HepG2 (cell line): ENCODE measurements around the gene PRDM15. TPM values are rescaled to one million over a fixed set of nuclear protein-coding genes. Genes with fewer than 3 reads are reported as not detected.

Source experiments
- ATAC-seq: fragments of 200-7000 bp; cut with Tn5 transposase; 3 replicates; pipeline ENCODE4 v1.9.1; 2020; ENCODE audit warnings: mild to moderate bottlenecking, moderate library complexity
- BruUV-seq: library from RNA; stranded (reverse); fragments of 400-500 nt; replicated peaks from 2 replicates; lab custom pipeline; 2021; lab: Mats Ljungman, UMichigan
- CTCF ChIA-PET: fragments of 300-600 bp; formaldehyde crosslinking; extraction: SDS; loops from one replicate; lab custom pipeline; 2021; ENCODE audit warnings: low total read pairs, inconsistent platforms, low intra/inter-chr PET ratio; lab: Yijun Ruan, JAX
- POLR2A ChIA-PET: fragments of 350-600 bp; sonication (Branson Sonifier 250); formaldehyde crosslinking; loops from one replicate; lab custom pipeline; 2020; ENCODE audit warnings: antibody characterized with exemption, inconsistent platforms; lab: Yijun Ruan, JAX
- DNase-seq: peaks from one replicate; pipeline ENCODE4 v3.0.0-alpha.2; 2015; ENCODE audit warnings: low spot score
- FAIRE-seq: peaks from 3 replicates; lab custom pipeline; 2011; peaks lifted over from hg19 to GRCh38; lab: Jason Lieb, UNC
- H2AFZ ChIP-seq: one replicate; pipeline ENCODE4 v1.6.1; 2011; ENCODE audit warnings: low read length, inconsistent platforms
- H3K27ac ChIP-seq: fragments of 300-600 bp; 3 replicates; pipeline ENCODE4 v1.8.0; 2011; ENCODE audit warnings: mixed run types, mild to moderate bottlenecking, mixed read lengths, low read length, inconsistent platforms; ENCODE audit not compliant: insufficient read depth; ENCODE audit errors: extremely low read length
- H3K27me3 ChIP-seq, 2 experiments: fragments of 200-600 bp in 1 of 2; 2 replicates in 1 of 2; 3 replicates in 1 of 2; pipeline versions ENCODE4 v1.6.0 to v1.8.0; 2011; ENCODE audit warnings: low read length in 2 of 2, mild to moderate bottlenecking in 2 of 2, moderate library complexity in 2 of 2, inconsistent platforms in 1 of 2; ENCODE audit not compliant: insufficient read depth in 2 of 2, control insufficient read depth in 1 of 2
- H3K36me3 ChIP-seq, 2 experiments: fragments of 200-600 bp in 1 of 2; replicated peaks in 1 of 2; 2 replicates in 1 of 2; 3 replicates in 1 of 2; pipeline versions ENCODE4 v1.5.1 to v1.8.0; 2011; ENCODE audit warnings: low read length in 2 of 2, inconsistent platforms in 1 of 2; ENCODE audit not compliant: insufficient read depth in 2 of 2, control insufficient read depth in 1 of 2
- H3K4me1 ChIP-seq: 2 replicates; pipeline ENCODE4 v1.5.1; 2012; ENCODE audit warnings: low read length, inconsistent platforms; ENCODE audit not compliant: insufficient read depth
- H3K4me2 ChIP-seq: 2 replicates; pipeline ENCODE4 v1.6.0; 2011; ENCODE audit warnings: low read depth, low read length, inconsistent platforms
- H3K4me3 ChIP-seq, 3 experiments: fragments of 200-600 bp in 1 of 3; sonication (generic), shearing (Covaris generic) in 1 of 3; replicated peaks in 1 of 3; 2 replicates each; pipeline ENCODE4 v1.5.1; 2011 to 2016; ENCODE audit warnings: low read length in 3 of 3, inconsistent platforms in 2 of 3, low read depth in 2 of 3, mild to moderate bottlenecking in 2 of 3, control low read depth in 1 of 3, mixed read lengths in 1 of 3; ENCODE audit not compliant: insufficient read depth in 1 of 3
- H3K79me2 ChIP-seq: one replicate; pipeline ENCODE4 v1.6.1; 2011; ENCODE audit warnings: low read length, inconsistent platforms; ENCODE audit not compliant: insufficient read depth
- H3K9ac ChIP-seq: 2 replicates; pipeline ENCODE4 v1.6.0; 2011; ENCODE audit warnings: mild to moderate bottlenecking, low read depth, low read length, inconsistent platforms; ENCODE audit not compliant: insufficient read depth
- H3K9me3 ChIP-seq: 2 replicates; pipeline ENCODE4 v1.5.1; 2012; ENCODE audit warnings: mild to moderate bottlenecking, low read length
- H4K20me1 ChIP-seq: 2 replicates; pipeline ENCODE4 v1.6.0; 2011; ENCODE audit warnings: inconsistent platforms, mild to moderate bottlenecking, low read length, moderate library complexity; ENCODE audit not compliant: insufficient read depth
- EED ChIP-seq: sonication (generic); formaldehyde crosslinking; IDR thresholded peaks from 2 replicates; pipeline ENCODE4 v1.5.0; 2020; ENCODE audit warnings: mild to moderate bottlenecking, missing genetic modification reagents
- ELF4 ChIP-seq: sonication (generic); formaldehyde crosslinking; IDR thresholded peaks from 2 replicates; pipeline ENCODE4 v1.5.0; 2020; ENCODE audit warnings: missing genetic modification reagents, mild to moderate bottlenecking, moderate library complexity, borderline replicate concordance
- ETV5 ChIP-seq: IDR thresholded peaks from 2 replicates; pipeline ENCODE4 v1.6.1; 2018; ENCODE audit warnings: missing biosample characterization, missing genetic modification reagents, inconsistent platforms, borderline replicate concordance
- GPN1 ChIP-seq: sonication (generic); formaldehyde crosslinking; IDR thresholded peaks from 2 replicates; pipeline ENCODE4 v1.5.1; 2020; ENCODE audit warnings: missing genetic modification reagents, borderline replicate concordance
- HHEX ChIP-seq: IDR thresholded peaks from 2 replicates; pipeline ENCODE4 v1.6.1; 2016; ENCODE audit warnings: control low read depth
- HNRNPK ChIP-seq: fragments of 200-400 bp; formaldehyde crosslinking; IDR thresholded peaks from 2 replicates; pipeline ENCODE4 v1.6.1; 2018; ENCODE audit warnings: low read length, low read depth, moderate library complexity, mild to moderate bottlenecking; ENCODE audit not compliant: poor library complexity, severe bottlenecking
- MIER3 ChIP-seq: IDR thresholded peaks from 2 replicates; pipeline ENCODE4 v1.6.1; 2016; ENCODE audit warnings: missing compliant biosample characterization, borderline replicate concordance
- MYC ChIP-seq: sonication (generic); formaldehyde crosslinking; IDR thresholded peaks from 2 replicates; pipeline ENCODE4 v1.9.0; 2021; ENCODE audit warnings: missing genetic modification reagents, borderline replicate concordance
- RBM22 ChIP-seq: fragments of 200-400 bp; formaldehyde crosslinking; optimal IDR thresholded peaks from 2 replicates; pipeline ENCODE3; 2017; ENCODE audit warnings: mild to moderate bottlenecking, low read length, moderate library complexity
- SIN3A ChIP-seq: IDR thresholded peaks from 2 replicates; pipeline ENCODE4 v1.6.1; 2011; ENCODE audit warnings: low read depth, mild to moderate bottlenecking, control low read depth, low read length, borderline replicate concordance
- TFAP4 ChIP-seq: sonication (generic); IDR thresholded peaks from 2 replicates; pipeline ENCODE4 v1.6.1; 2016; ENCODE audit warnings: low read depth, borderline replicate concordance
- ZMYM4 ChIP-seq: sonication (generic); formaldehyde crosslinking; IDR thresholded peaks from 2 replicates; pipeline ENCODE4 v1.8.1; 2023; ENCODE audit warnings: mild to moderate bottlenecking, missing genetic modification reagents
- ZNF678 ChIP-seq: sonication (generic); formaldehyde crosslinking; IDR thresholded peaks from 2 replicates; pipeline ENCODE4 v1.4.0; 2020; ENCODE audit warnings: mild to moderate bottlenecking, missing genetic modification reagents
- ZNF782 ChIP-seq: sonication (generic); formaldehyde crosslinking; IDR thresholded peaks from 2 replicates; pipeline ENCODE4 v1.4.0; 2020; ENCODE audit warnings: missing genetic modification reagents, mild to moderate bottlenecking, borderline replicate concordance
- WGBS: methylation state at CpG from one replicate; pipeline ENCODE4 v1.1.6; 2017; ENCODE audit warnings: low lambda C conversion rate; 5-methylcytosine and 5-hydroxymethylcytosine counted together
- in situ Hi-C: cut with HindIII; loops from 2 replicates; pipeline ENCODE4 v1.10.0; 2017; ENCODE audit warnings: low pct_unique_long_range_greater_than_20kb; ENCODE audit not compliant: extremely low pct_ligation_motif_present
- intact Hi-C: fragments of 100-400 bp; cut with micrococcal nuclease; formaldehyde crosslinking; loops from one replicate; pipeline ENCODE4 v1.10.0; 2022; ENCODE audit not compliant: unreplicated experiment
- polyA plus RNA-seq, 8 experiments: library from polyadenylated mRNA; depleted of rRNA in 3 of 8; stranded (reverse) in 7 of 8; unstranded in 1 of 8; fragments of >200 nt; fragmentation: Illumina TruSeq in 4 of 8; extraction: Trizol in 4 of 8; gene quantifications; 2 replicates each; pipeline versions ENCODE4 v1.2.1 to v1.2.3, GENCODE V29; 2011 to 2016; ENCODE audit warnings: low read depth in 4 of 8, missing spikeins in 1 of 8, mixed read lengths in 1 of 8; ENCODE audit not compliant: insufficient read depth in 1 of 8
- total RNA-seq, 5 experiments: library from RNA; depleted of rRNA; stranded (reverse); fragments of >200 nt; fragmentation: Illumina TruSeq; extraction: Trizol; gene quantifications; 2 replicates each; pipeline ENCODE4 v1.2.3, GENCODE V29; 2016; ENCODE audit warnings: low read depth in 1 of 5

Gene PRDM15
- total and polyA plus RNA-seq, 2 of the 13 experiments (the other 11 are each of a cell fraction or from before 2014, with no cell fraction given) = 4.0 to 6.9 TPM

GRCh38 chr21:41760411-41760810 is 118.7 kb downstream of the PRDM15 start:
- Histone ChIP-seq H3K4me3 (no peak overlapping the region), H3K79me2 (peaks cover 77% of the 10 kb centered on the region), H4K20me1 (peaks cover 87% of the 10 kb centered on the region), H3K27me3 (no peaks in the 10 kb centered on the region), H2AFZ (no peak overlapping the region), H3K27ac (no peak overlapping the region), H3K9me3 (no peaks in the 10 kb centered on the region), H3K4me2 (no peak overlapping the region), H3K4me1 (peaks cover 72% of the 10 kb centered on the region), H3K9ac (no peak overlapping the region), H3K36me3 (peaks cover 9 to 16% of the 10 kb centered on the region in 2 experiments; a peak in 4 of 5 replicates)
- intact Hi-C loops (no loop called here), in situ Hi-C loops (no loop called here)
- BruUV-seq = no TSS peak
- no peak for TF ChIP-seq GPN1 (CRISPR knock-in tag)
- no peak for TF ChIP-seq ZMYM4 (CRISPR knock-in tag)
- TF ChIP-seq MIER3 = no peak
- TF ChIP-seq HHEX (CRISPR knock-in tag) = no peak
- no peak for TF ChIP-seq SIN3A
- no peak for TF ChIP-seq ZNF782 (CRISPR knock-in tag)
- TF ChIP-seq EED (CRISPR knock-in tag) = no peak
- no peak for TF ChIP-seq MYC (CRISPR knock-in tag)
- no peak for TF ChIP-seq ELF4 (CRISPR knock-in tag)
- TF ChIP-seq TFAP4 = no peak
- no peak for TF ChIP-seq RBM22
- no peak for TF ChIP-seq ZNF678 (CRISPR knock-in tag)
- no peak for TF ChIP-seq ETV5 (CRISPR knock-in tag)
- TF ChIP-seq HNRNPK = no peak
- FAIRE-seq (no peak), ATAC-seq (no peak), DNase-seq (no peak)
- POLR2A ChIA-PET = interaction anchor here (2.6 kb wide), 1 partner anchor 45 kb away, joined by 14 read pairs; no protein-coding TSS in a partner anchor
- CTCF ChIA-PET = no interaction called here
- 94% methylated on average over 9 of the region's 9 CpGs for WGBS
